22Rv1 (cell line): ENCODE measurements around the gene NCKAP1.

Source experiments
- ZFX ChIP-seq: fragments of 450-650 bp; IDR thresholded peaks from 2 replicates; pipeline ENCODE4 v1.6.1; 2017; ENCODE audit warnings: antibody characterized with exemption, borderline replicate concordance
- TF ChIP-seq, protein P1 (sequence below): fragments of 450-650 bp; IDR thresholded peaks from 2 replicates; pipeline ENCODE4 v1.5.1; 2017; ENCODE audit warnings: mild to moderate bottlenecking

DNA sequence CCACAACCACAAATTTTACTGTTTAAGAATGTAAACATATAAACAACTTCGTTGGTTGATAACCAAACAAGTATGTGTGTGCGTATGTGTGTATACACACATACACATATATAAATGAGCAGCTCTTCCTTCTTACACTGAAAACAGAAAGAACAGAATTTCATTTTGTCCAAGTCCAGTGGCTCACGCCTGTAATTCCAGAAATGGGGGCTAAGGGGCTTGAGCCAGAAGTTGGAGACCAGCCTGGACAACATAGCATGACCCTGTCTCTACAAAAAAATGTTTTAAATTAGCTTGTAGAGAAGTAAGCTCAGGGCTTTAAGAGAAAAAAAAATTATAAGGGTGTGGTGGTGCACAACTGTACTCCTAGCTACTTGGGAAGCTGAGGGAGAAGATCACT lies 12.3 kb downstream of the NCKAP1 start:
- TF ChIP-seq, protein P1, sequence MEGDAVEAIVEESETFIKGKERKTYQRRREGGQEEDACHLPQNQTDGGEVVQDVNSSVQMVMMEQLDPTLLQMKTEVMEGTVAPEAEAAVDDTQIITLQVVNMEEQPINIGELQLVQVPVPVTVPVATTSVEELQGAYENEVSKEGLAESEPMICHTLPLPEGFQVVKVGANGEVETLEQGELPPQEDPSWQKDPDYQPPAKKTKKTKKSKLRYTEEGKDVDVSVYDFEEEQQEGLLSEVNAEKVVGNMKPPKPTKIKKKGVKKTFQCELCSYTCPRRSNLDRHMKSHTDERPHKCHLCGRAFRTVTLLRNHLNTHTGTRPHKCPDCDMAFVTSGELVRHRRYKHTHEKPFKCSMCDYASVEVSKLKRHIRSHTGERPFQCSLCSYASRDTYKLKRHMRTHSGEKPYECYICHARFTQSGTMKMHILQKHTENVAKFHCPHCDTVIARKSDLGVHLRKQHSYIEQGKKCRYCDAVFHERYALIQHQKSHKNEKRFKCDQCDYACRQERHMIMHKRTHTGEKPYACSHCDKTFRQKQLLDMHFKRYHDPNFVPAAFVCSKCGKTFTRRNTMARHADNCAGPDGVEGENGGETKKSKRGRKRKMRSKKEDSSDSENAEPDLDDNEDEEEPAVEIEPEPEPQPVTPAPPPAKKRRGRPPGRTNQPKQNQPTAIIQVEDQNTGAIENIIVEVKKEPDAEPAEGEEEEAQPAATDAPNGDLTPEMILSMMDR = no peak
- no peak for TF ChIP-seq ZFX
